ENCODE data around the gene VIT. TPM values are rescaled to one million over a fixed set of nuclear protein-coding genes. Genes with fewer than 3 reads are reported as not detected.

The VIT gene
- total and polyA plus RNA-seq, 8 donors = 0.06 to 1.1 (median 0.13) TPM; not detected in 1

- no peak for DNase-seq
- Histone ChIP-seq H3K4me3 (no peak overlapping the region), H3K27ac (no peak overlapping the region), H3K4me1 (no peaks in the 10 kb centered on the region), H3K36me3 (no peaks in the 10 kb centered on the region), H3K9me3 (no peaks in the 10 kb centered on the region), H3K27me3 (peaks cover 0 to 1% of the 10 kb centered on the region in 2 donors)
- ATAC-seq = no peak
- TF ChIP-seq CTCF (IDR thresholded peaks at IDR 0.05) = no peak
- intact Hi-C loops (cut with DNase I) = no loop called here
Observed at GRCh38 chr2:36743954-36744353, 47.4 kb downstream of the VIT start.

GRCh38 chr2:36748166-36748565, 51.7 kb downstream of the VIT start:
- H3K4me1 ChIP-seq = no peaks in the 10 kb centered on the region
- H3K4me3 ChIP-seq = no peak overlapping the region
- intact Hi-C loops (cut with DNase I) = no loop called here
- H3K27me3 ChIP-seq = peaks cover 0 to 11% of the 10 kb centered on the region in 2 donors
- no peak for TF ChIP-seq CTCF (IDR thresholded peaks at IDR 0.05)
- DNase-seq (no peak), ATAC-seq (no peak)
- H3K36me3 ChIP-seq = no peaks in the 10 kb centered on the region
- no peaks in the 10 kb centered on the region for H3K9me3 ChIP-seq
- no peak overlapping the region for H3K27ac ChIP-seq

GRCh38 chr2:36750101-36750500, 53.6 kb downstream of the VIT start:
- no peak overlapping the region for H3K27ac ChIP-seq
- TF ChIP-seq CTCF (IDR thresholded peaks at IDR 0.05) = no peak
- H3K4me3 ChIP-seq = no peak overlapping the region
- intact Hi-C loops (cut with DNase I) = no loop called here
- no peaks in the 10 kb centered on the region for H3K4me1 ChIP-seq
- no peak for ATAC-seq
- no peaks in the 10 kb centered on the region for H3K9me3 ChIP-seq
- no peak for DNase-seq
- peaks cover 0 to 11% of the 10 kb centered on the region in 2 donors for H3K27me3 ChIP-seq
- no peaks in the 10 kb centered on the region for H3K36me3 ChIP-seq

GRCh38 chr2:36753706-36754221, 57.3 kb downstream of the VIT start:
- ATAC-seq = no peak
- TF ChIP-seq CTCF (IDR thresholded peaks at IDR 0.05) = no peak
- no peak overlapping the region for H3K27ac ChIP-seq
- H3K4me1 ChIP-seq = no peaks in the 10 kb centered on the region
- DNase-seq = no peak
- intact Hi-C loops (cut with DNase I) = no loop called here
- H3K4me3 ChIP-seq = no peak overlapping the region
- H3K9me3 ChIP-seq = no peaks in the 10 kb centered on the region
- no peaks in the 10 kb centered on the region for H3K36me3 ChIP-seq
- H3K27me3 ChIP-seq = peaks cover 0 to 11% of the 10 kb centered on the region in 2 donors

GRCh38 chr2:36754578-36754977, 58.1 kb downstream of the VIT start:
- no peak for ATAC-seq
- H3K4me3 ChIP-seq = no peak overlapping the region
- no peaks in the 10 kb centered on the region for H3K9me3 ChIP-seq
- DNase-seq = no peak
- TF ChIP-seq CTCF (IDR thresholded peaks at IDR 0.05) = no peak
- H3K36me3 ChIP-seq = no peaks in the 10 kb centered on the region
- H3K27me3 ChIP-seq = peaks cover 0 to 4% of the 10 kb centered on the region in 2 donors
- intact Hi-C loops (cut with DNase I) = no loop called here
- no peak overlapping the region for H3K27ac ChIP-seq
- H3K4me1 ChIP-seq = no peaks in the 10 kb centered on the region
